AG04450 (cell line): ENCODE measurements around the gene SUN2. TPM values are rescaled to one million over a fixed set of nuclear protein-coding genes. Genes with fewer than 3 reads are reported as not detected.
A peak's percentile ranks its signal among the peaks of the same experiment; 100 is the strongest.

Experiments
- CTCF ChIA-PET: fragments of 300-600, 350-600 bp; formaldehyde crosslinking; extraction: SDS; loops from one replicate; lab custom pipeline; 2022; ENCODE audit warnings: antibody characterized with exemption, inconsistent platforms; lab: Charles Lee
- POLR2A ChIA-PET: fragments of 350-600 bp; formaldehyde crosslinking; extraction: SDS; loops from one replicate; lab custom pipeline; 2021; ENCODE audit warnings: antibody characterized with exemption, inconsistent platforms; lab: Yijun Ruan, JAX
- DNase-seq: peaks from one replicate; pipeline ENCODE4 v3.0.0-alpha.2; 2011; ENCODE audit warnings: low read depth, low spot score
- H3K27ac ChIP-seq: one replicate; pipeline ENCODE4 v1.5.1; 2012; ENCODE audit warnings: low read depth, low read length, control low read depth
- H3K27me3 ChIP-seq: one replicate; pipeline ENCODE4 v1.6.0; 2012; ENCODE audit warnings: low read length; ENCODE audit not compliant: control insufficient read depth, insufficient read depth
- H3K4me3 ChIP-seq: 2 replicates; pipeline ENCODE4 v1.5.1; 2011; ENCODE audit warnings: mild to moderate bottlenecking, low read depth, low read length, control low read depth
- H3K9me3 ChIP-seq: 2 replicates; pipeline ENCODE4 v1.5.1; 2012; ENCODE audit warnings: low read length; ENCODE audit not compliant: control insufficient read depth, insufficient read depth
- polyA plus RNA-seq: library from polyadenylated mRNA; depleted of rRNA; stranded (reverse); fragments of >200 nt; gene quantifications from 2 replicates; pipeline ENCODE4 v1.2.3, GENCODE V29; 2011
- TF ChIP-seq, protein P1 (sequence below): IDR thresholded peaks from 2 replicates; pipeline ENCODE4 v1.5.1; 2011; ENCODE audit warnings: low read depth, low read length, control low read depth, inconsistent platforms

SUN2 gene
- polyA plus RNA-seq, 1 experiment: 24.5 TPM

DNA sequence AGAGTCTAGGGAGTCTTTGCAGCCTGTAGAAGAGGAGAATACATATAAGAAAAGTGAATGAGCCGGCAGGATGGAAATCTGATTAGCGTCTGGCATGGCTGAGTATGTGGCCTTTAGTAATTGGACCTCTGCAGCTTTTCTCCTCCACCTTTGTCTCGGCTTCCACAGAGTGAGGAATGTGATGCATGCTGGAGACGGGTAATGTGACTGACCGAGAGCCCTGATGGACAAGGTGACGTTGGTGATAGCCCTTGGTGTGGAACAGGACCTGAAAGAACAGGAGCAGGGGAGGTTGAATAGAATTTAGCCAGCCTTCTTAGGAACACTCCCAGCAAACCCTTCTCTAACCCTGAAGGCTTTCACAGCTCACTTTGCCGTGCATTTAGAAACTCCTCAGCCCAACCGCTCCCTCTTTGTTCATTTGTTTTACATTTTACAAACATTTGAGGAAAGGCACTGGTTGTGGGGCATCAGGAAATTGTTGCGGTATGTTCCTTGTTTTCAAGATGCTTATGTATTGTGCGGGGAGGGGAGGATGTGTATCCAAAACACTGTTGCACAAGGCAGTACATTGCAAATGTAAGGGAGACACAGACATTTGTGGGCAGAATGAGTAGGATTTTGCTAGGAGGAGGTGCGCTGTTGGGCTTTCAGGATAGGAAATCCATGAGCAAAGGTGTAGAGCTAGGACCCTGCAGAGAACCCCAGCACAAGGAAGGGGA, 43.2 kb downstream of the SUN2 start:
- no peak for DNase-seq
- no peaks in the 10 kb centered on the region for H3K27me3 ChIP-seq
- no peak overlapping the region for H3K27ac ChIP-seq
- H3K9me3 ChIP-seq: no peaks in the 10 kb centered on the region
- no peak overlapping the region for H3K4me3 ChIP-seq
- CTCF ChIA-PET: interaction anchor here (0.6 kb wide), 1 partner anchor 13 kb away, joined by 3 read pairs; no protein-coding TSS in a partner anchor
- TF ChIP-seq, protein P1, sequence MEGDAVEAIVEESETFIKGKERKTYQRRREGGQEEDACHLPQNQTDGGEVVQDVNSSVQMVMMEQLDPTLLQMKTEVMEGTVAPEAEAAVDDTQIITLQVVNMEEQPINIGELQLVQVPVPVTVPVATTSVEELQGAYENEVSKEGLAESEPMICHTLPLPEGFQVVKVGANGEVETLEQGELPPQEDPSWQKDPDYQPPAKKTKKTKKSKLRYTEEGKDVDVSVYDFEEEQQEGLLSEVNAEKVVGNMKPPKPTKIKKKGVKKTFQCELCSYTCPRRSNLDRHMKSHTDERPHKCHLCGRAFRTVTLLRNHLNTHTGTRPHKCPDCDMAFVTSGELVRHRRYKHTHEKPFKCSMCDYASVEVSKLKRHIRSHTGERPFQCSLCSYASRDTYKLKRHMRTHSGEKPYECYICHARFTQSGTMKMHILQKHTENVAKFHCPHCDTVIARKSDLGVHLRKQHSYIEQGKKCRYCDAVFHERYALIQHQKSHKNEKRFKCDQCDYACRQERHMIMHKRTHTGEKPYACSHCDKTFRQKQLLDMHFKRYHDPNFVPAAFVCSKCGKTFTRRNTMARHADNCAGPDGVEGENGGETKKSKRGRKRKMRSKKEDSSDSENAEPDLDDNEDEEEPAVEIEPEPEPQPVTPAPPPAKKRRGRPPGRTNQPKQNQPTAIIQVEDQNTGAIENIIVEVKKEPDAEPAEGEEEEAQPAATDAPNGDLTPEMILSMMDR: no peak
- POLR2A ChIA-PET: no interaction called here

DNA sequence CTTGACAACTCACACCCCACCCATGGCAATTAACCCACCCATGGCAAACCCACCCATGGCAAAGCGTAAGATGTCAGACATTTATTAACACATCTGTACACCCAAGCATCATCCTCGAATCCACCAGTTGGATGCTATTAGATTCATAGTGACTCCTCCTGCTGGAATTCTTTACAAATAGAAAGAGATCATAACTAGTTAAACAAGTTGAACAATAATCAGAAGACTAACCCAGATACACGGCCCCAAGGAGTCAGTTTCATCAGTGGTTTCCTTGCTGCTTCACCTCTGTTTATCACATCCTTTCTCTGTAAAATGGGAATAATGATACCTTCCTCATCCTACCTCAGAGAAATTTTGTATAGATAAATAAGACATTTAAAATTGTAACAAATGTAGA, 44.9 kb downstream of the SUN2 start:
- H3K27me3 ChIP-seq: no peaks in the 10 kb centered on the region
- TF ChIP-seq, protein P1: no peak
- H3K4me3 ChIP-seq: no peak overlapping the region
- ChIA-PET CTCF (no interaction called here), POLR2A (no interaction called here)
- no peak overlapping the region for H3K27ac ChIP-seq
- H3K9me3 ChIP-seq: peaks cover 3% of the 10 kb centered on the region; the same call in 1 of the 2 replicates
- DNase-seq: no peak

DNA sequence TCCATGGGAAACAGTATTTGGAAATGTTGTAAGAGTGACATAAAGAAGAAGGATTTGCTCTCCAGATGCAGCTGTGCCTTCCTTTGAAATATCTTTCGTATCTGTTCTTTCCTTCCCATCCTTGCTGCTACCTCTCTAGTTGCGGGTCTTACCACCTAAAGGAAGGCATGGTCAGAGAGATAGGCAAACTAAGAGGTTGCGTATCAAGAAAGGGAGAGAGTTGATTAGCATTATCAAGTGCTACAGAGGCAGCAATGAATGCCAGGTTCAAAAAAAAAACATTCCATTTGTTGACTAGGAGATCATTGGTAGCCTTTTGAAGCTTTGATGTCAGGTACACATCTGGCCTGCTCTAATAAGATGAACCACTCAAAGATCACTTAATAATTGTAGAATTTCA, 45.4 kb downstream of the SUN2 start:
- DNase-seq: no peak
- POLR2A ChIA-PET: no interaction called here
- H3K27me3 ChIP-seq: no peaks in the 10 kb centered on the region
- no peak overlapping the region for H3K27ac ChIP-seq
- CTCF ChIA-PET: interaction anchor here (1.2 kb wide), 1 partner anchor 14 kb away, joined by 6 read pairs; no protein-coding TSS in a partner anchor
- no peak overlapping the region for H3K4me3 ChIP-seq
- TF ChIP-seq, protein P1: no peak
- peaks cover 3% of the 10 kb centered on the region; the same call in 1 of the 2 replicates for H3K9me3 ChIP-seq

DNA sequence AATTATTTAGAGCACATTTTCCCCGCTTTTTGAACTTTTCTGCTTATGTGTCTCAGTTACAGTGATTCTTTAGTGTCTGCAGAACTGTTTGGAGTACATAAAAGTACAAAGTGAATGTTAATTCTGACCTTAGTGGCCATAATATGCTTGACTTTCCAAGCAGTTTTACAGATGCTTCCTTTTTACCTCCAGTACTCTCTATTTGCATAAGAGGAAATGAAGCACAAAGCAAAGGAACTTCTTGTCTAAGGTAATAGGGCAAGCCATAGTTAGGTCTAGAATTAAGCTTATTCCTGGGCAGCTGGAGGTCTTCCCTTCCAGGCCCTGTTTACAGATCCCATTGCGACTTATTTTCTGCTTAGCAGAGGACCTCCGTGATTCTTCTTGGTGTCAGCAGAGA, 46.5 kb downstream of the SUN2 start:
- TF ChIP-seq, protein P1: no peak
- POLR2A ChIA-PET: no interaction called here
- CTCF ChIA-PET: interaction anchor here (1.2 to 1.3 kb wide), 2 partner anchors 15 to 16 kb away, joined by 4 to 6 read pairs; no protein-coding TSS in a partner anchor
- H3K9me3 ChIP-seq: peaks cover 3% of the 10 kb centered on the region; the same call in 1 of the 2 replicates
- no peak overlapping the region for H3K27ac ChIP-seq
- H3K4me3 ChIP-seq: no peak overlapping the region
- no peak for DNase-seq
- H3K27me3 ChIP-seq: no peaks in the 10 kb centered on the region

DNA sequence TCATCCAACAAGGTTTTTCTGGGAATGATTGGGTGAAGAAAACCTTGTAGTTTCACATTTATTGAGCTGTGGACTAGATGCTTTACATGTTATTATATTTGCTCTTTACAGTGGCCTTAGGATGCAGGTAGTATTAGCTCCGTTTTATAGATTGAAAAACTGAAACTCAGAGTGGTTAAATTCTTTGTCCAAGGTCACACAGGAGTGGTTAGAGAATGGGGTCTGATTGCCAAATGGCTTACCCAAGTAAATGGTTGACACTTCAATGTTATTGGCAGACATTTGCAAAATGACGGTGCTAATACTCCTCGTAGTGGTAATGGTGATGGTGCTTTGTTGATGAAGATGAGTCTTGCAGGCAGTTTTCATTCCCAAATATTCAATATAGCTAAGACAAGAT, 47.8 kb downstream of the SUN2 start:
- H3K27me3 ChIP-seq: no peaks in the 10 kb centered on the region
- H3K4me3 ChIP-seq: peak overlapping the region; percentile 8; the same call in 1 of the 2 replicates
- CTCF ChIA-PET: interaction anchor here (1.3 to 2.2 kb wide), 2 partner anchors 9 to 17 kb away, joined by 4 to 6 read pairs; no protein-coding TSS in a partner anchor
- TF ChIP-seq, protein P1: no peak
- DNase-seq: no peak
- POLR2A ChIA-PET: interaction anchor here (0.6 kb wide), 1 partner anchor 11 kb away, joined by 3 read pairs; no protein-coding TSS in a partner anchor
- H3K9me3 ChIP-seq: peaks cover 3% of the 10 kb centered on the region; the same call in 1 of the 2 replicates
- H3K27ac ChIP-seq: no peak overlapping the region
